SH-SY5Y (cell line): Measurements from ENCODE around the gene ST8SIA6.

Experiments
- GATA2 ChIP-seq: IDR thresholded peaks from 2 replicates; pipeline ENCODE4 v1.6.1; 2011; ENCODE audit warnings: mild to moderate bottlenecking, low read depth, low read length
- GATA3 ChIP-seq: IDR thresholded peaks from 2 replicates; pipeline ENCODE4 v1.6.1; 2011; ENCODE audit warnings: low read depth, mild to moderate bottlenecking, low read length, moderate library complexity

DNA sequence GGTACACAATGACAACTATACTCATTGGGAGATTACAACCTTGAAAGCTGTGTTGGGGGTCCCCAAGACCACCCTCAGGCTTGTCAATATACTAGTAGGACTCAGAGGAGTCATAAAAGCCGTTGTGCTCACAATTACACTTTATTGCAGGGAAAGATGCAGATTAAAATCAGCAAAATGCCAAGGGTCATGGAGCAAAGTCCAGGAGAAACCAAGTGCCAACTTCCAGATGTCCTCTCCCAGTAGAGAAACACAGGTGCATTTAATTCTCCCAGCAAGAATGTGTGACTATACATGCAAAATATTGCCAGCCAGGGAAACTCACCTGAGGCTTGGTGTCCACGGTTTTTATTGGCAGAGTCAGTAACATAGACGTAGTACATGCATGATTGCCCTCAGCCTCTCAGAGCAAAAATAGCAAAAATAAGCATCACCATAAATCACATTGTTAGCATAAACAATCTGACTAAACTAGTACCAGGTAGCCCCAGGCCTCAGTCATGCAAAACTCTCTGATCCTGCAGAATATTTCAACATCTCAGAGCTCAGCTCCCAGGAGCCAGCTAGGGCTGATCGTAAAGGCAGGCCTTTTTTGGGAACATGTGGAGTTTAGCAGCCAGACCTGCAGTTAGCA is 175.7 kb downstream of the ST8SIA6 start:
- TF ChIP-seq GATA2 = no peak
- TF ChIP-seq GATA3 = no peak
